Measurements from ENCODE around the gene RILPL2.

GRCh38 chr12:123478762-123479161 is 42.3 kb upstream of the RILPL2 start:
- TF ChIP-seq EZH2 (optimal IDR thresholded peaks at IDR 0.05; ENCODE audit: low read depth, low read length) (no peak), CTCF (IDR thresholded peaks at IDR 0.05; ENCODE audit: low read length) (no peak)
